GM12874 (cell line): ENCODE data around the gene NUDCD3.

Experiments
- TF ChIP-seq, protein P1 (sequence below): IDR thresholded peaks from 2 replicates; pipeline ENCODE4 v1.5.1; 2011; ENCODE audit warnings: low read depth, mild to moderate bottlenecking, control low read depth, low read length, moderate library complexity; ENCODE audit not compliant: insufficient read depth

Gene NUDCD3

DNA sequence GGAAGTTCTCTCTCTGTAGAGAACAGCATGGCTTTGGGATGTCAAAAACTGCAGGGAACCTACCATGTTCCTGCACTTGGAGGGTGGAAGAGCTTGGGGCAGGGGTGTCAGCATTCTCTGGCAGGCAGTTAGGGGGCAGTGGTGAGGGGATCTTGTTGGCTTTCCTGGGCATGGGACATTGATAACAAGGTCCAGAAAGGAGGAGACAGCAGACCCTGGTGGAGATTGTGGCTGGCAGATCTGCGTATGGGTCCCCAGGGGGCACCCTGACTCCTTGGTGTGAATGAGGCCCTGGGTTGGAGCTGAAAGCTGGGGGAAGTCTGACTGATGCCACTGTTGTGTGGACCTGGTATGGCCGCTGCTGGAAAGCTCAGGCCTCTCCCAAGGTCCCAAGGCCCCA lies 142.2 kb downstream of the NUDCD3 start:
- TF ChIP-seq, protein P1, sequence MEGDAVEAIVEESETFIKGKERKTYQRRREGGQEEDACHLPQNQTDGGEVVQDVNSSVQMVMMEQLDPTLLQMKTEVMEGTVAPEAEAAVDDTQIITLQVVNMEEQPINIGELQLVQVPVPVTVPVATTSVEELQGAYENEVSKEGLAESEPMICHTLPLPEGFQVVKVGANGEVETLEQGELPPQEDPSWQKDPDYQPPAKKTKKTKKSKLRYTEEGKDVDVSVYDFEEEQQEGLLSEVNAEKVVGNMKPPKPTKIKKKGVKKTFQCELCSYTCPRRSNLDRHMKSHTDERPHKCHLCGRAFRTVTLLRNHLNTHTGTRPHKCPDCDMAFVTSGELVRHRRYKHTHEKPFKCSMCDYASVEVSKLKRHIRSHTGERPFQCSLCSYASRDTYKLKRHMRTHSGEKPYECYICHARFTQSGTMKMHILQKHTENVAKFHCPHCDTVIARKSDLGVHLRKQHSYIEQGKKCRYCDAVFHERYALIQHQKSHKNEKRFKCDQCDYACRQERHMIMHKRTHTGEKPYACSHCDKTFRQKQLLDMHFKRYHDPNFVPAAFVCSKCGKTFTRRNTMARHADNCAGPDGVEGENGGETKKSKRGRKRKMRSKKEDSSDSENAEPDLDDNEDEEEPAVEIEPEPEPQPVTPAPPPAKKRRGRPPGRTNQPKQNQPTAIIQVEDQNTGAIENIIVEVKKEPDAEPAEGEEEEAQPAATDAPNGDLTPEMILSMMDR = peak; percentile 54

DNA sequence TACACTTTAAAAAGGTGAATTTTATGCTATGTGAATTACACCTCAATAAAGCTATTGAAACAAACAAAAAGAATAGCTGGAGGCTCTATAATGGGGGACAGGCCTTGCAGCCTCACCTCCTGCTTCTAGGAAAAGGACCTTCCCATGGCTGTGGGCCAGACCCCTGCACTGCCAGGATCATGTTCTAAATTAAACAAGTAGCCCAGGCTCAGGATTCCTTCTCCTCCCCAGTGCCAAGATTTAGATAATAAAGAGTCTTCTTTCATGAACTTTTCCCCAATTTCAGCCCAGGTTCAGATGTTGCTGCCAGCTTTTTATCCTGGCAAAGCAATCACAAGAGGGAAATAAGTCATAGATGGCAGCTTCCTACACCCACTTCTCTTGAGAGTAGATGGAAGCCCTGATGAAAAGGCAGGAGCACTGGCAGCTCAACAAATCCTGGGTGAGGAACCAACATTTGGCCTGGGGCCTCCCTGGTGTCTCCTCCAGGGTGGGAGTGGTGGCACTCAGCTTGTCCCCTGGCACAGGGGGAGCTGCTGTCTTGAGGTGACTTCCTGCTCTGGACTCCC lies 142.8 kb downstream of the NUDCD3 start:
- TF ChIP-seq, protein P1 = no peak

DNA sequence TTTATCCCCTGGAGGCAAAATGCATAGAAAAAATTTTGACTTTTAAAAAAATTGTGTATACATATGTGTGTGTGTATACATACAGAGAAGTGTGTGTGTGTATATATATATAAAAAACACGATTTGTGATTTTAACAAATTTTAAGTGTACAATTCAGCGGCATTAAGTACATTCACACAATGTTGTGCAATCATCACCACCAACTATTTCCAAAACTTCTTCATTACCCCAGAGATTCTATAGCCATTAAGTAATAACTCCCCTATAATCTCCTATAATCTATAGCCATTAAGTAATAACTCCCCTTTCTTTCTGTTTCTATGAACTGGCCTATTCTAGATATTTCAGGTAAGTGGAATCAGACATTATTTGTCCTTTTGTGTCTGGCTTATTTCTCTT lies 144.4 kb downstream of the NUDCD3 start:
- TF ChIP-seq, protein P1 = no peak

DNA sequence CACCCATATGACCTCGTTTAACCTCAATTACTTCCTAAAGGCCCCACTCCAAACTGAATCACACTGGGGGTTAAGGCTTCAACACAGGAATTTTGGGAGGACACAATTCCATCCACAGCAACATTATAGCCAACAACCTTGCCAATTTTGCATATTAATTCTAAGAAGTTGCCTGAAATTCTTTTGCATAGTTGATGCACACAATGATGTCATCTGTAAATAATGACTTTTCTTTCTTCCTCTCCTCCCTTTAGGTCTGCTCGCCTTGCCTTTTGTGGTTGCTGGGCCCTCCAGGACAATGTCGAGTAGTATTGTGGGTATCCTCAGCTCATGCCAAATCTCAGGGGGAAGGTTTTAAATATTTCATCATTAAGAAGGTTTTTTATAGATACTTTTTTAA lies 149.1 kb downstream of the NUDCD3 start:
- TF ChIP-seq, protein P1 = no peak

DNA sequence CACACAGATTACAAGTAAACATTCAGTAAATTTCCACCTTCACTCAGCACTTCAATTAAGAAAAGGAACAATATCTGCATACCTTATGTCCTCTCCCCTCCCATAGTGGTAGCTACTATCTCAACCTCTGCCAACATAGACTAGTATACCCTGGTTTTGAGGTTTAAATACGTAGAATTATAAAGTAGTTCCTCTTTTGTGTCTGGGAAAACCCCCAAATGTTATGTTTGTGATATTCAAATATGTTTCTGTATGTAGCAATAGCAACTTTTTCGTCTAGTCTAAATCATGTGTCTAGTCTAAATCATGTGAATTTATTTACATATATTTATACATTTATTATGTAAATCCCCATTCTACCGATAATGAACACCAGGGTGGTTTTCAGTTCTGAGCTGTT lies 151.9 kb downstream of the NUDCD3 start:
- TF ChIP-seq, protein P1 = no peak

DNA sequence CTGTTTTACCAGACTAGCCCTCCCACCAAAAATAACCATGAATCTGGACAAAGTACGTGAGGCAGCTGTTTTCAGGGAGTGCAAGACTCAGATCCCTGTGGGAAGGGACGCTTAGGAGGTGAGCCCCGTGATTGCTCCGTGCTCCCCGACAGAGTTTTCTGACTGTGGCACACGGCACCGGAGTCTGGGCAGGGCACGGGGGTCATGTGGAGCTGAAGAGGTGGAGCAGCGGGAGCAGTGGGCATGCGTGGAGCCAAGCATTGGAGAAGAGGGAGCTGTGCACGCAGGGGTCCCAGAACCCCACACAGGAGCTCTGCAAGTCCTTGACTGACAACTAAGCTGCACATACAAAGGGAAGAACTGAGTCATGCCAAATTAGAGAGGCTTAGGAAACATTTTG lies 154.0 kb downstream of the NUDCD3 start:
- TF ChIP-seq, protein P1 = no peak

DNA sequence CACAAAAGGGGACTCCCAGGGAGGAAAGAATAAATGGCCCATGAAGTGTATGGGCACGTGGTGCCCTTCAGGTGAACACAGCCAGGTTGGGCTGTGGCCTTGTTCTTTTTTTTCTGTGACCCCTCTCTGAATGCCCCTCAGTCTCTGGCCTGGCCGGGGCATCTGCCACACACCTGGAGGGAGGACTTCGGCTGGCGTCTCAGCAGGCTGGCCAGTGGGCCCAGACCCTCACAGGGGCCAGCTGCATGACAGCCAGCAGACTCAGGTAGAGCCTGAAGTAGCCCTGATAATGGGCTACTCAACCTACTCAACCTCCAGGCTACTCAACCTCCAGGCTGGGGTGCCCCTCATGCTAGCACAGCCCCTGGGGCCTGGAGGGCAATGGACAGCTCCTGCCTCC lies 155.3 kb downstream of the NUDCD3 start:
- TF ChIP-seq, protein P1 = no peak
